ENCODE measurements around the gene ADAMTS18. TPM values are rescaled to one million over a fixed set of nuclear protein-coding genes. Genes with fewer than 3 reads are reported as not detected.

The ADAMTS18 gene
- polyA plus RNA-seq, 1 of the 3 experiments (the other 2 are of a cell fraction): under 0.01 TPM

- H3F3A ChIP-seq (replicated peaks; ENCODE audit: insufficient read depth): no peaks in the 10 kb centered on the region
- H3K36me3 ChIP-seq (replicated peaks in 1 of 2; ENCODE audit: control insufficient read depth in 1 of 2, insufficient read depth in 2 of 2, low read length in 1 of 2): no peaks in the 10 kb centered on the region
- DNase-seq: no peak
- no peak overlapping the region for H3K27ac ChIP-seq (ENCODE audit: low read depth in 2 of 2, low read length in 1 of 2)
- no peak overlapping the region for H3K4me2 ChIP-seq
- H3K4me3 ChIP-seq (ENCODE audit: low read depth in 2 of 2, low read length in 1 of 2): no peak overlapping the region
- H3K27me3 ChIP-seq (ENCODE audit: insufficient read depth): no peaks in the 10 kb centered on the region
- WGBS (ENCODE audit: low lambda C conversion rate): 7% methylated on average over 3 of the region's 3 CpGs
- no peak overlapping the region for H3K9ac ChIP-seq
- H3K9me2 ChIP-seq: no peaks in the 10 kb centered on the region
- no peaks in the 10 kb centered on the region for H3K9me3 ChIP-seq
- TF ChIP-seq TEAD4 (IDR thresholded peaks at IDR 0.05; ENCODE audit: borderline replicate concordance, insufficient read depth) (no peak), RAD21 (IDR thresholded peaks at IDR 0.05; ENCODE audit: low read length) (no peak), EZH2phosphoT487 (IDR thresholded peaks at IDR 0.05; ENCODE audit: borderline replicate concordance, low read depth) (no peak), IRF3 (IDR thresholded peaks at IDR 0.05; ENCODE audit: low read depth, low read length) (no peak), ELF1 (IDR thresholded peaks at IDR 0.05) (no peak)
- TF ChIP-seq, protein P1, sequence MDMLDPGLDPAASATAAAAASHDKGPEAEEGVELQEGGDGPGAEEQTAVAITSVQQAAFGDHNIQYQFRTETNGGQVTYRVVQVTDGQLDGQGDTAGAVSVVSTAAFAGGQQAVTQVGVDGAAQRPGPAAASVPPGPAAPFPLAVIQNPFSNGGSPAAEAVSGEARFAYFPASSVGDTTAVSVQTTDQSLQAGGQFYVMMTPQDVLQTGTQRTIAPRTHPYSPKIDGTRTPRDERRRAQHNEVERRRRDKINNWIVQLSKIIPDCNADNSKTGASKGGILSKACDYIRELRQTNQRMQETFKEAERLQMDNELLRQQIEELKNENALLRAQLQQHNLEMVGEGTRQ (IDR thresholded peaks at IDR 0.05; ENCODE audit: borderline replicate concordance, low read depth, low read length): no peak
- TF ChIP-seq, protein P2, sequence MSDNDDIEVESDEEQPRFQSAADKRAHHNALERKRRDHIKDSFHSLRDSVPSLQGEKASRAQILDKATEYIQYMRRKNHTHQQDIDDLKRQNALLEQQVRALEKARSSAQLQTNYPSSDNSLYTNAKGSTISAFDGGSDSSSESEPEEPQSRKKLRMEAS (IDR thresholded peaks at IDR 0.05; ENCODE audit: low read depth): no peak
- ChIA-PET CTCF (no interaction called here), POLR2A (no interaction called here)
- H4K20me1 ChIP-seq (ENCODE audit: insufficient read depth): no peaks in the 10 kb centered on the region
- H3K4me1 ChIP-seq (ENCODE audit: control insufficient read depth in 1 of 2, insufficient read depth in 2 of 2, low read depth in 1 of 2, low read length in 1 of 2): no peaks in the 10 kb centered on the region
- H3K79me2 ChIP-seq (ENCODE audit: insufficient read depth): no peaks in the 10 kb centered on the region
- H2AFZ ChIP-seq (ENCODE audit: low read depth): no peak overlapping the region
Observed at GRCh38 chr16:77385481-77385880, 49.4 kb downstream of the ADAMTS18 start.

- DNase-seq: no peak
- H3K9me3 ChIP-seq: no peaks in the 10 kb centered on the region
- no peaks in the 10 kb centered on the region for H3K4me1 ChIP-seq (ENCODE audit: control insufficient read depth in 1 of 2, insufficient read depth in 2 of 2, low read depth in 1 of 2, low read length in 1 of 2)
- no peak overlapping the region for H3K4me3 ChIP-seq (ENCODE audit: low read depth in 2 of 2, low read length in 1 of 2)
- 50% methylated on average over 8 of the region's 8 CpGs for WGBS (ENCODE audit: low lambda C conversion rate)
- no peaks in the 10 kb centered on the region for H3K36me3 ChIP-seq (replicated peaks in 1 of 2; ENCODE audit: control insufficient read depth in 1 of 2, insufficient read depth in 2 of 2, low read length in 1 of 2)
- H3K27ac ChIP-seq (ENCODE audit: low read depth in 2 of 2, low read length in 1 of 2): no peak overlapping the region
- no peaks in the 10 kb centered on the region for H3K9me2 ChIP-seq
- CTCF ChIA-PET: interaction anchor here (0.6 kb wide), 1 partner anchor 43 kb away, joined by 4 read pairs; no protein-coding TSS in a partner anchor
- H3K27me3 ChIP-seq (ENCODE audit: insufficient read depth): no peaks in the 10 kb centered on the region
- no peak overlapping the region for H2AFZ ChIP-seq (ENCODE audit: low read depth)
- no peak overlapping the region for H3K4me2 ChIP-seq
- POLR2A ChIA-PET: no interaction called here
- no peaks in the 10 kb centered on the region for H3F3A ChIP-seq (replicated peaks; ENCODE audit: insufficient read depth)
- no peaks in the 10 kb centered on the region for H4K20me1 ChIP-seq (ENCODE audit: insufficient read depth)
- no peak overlapping the region for H3K9ac ChIP-seq
- no peaks in the 10 kb centered on the region for H3K79me2 ChIP-seq (ENCODE audit: insufficient read depth)
- TF ChIP-seq CHD2 (IDR thresholded peaks at IDR 0.05; ENCODE audit: low read length, partially characterized antibody) (no peak), USF1 (IDR thresholded peaks at IDR 0.05; ENCODE audit: borderline replicate concordance, low read depth) (no peak), MEF2A (IDR thresholded peaks at IDR 0.05; ENCODE audit: borderline replicate concordance, low read depth) (no peak), EZH2phosphoT487 (IDR thresholded peaks at IDR 0.05; ENCODE audit: borderline replicate concordance, low read depth) (no peak), YY1 (IDR thresholded peaks at IDR 0.05; ENCODE audit: low read depth) (no peak), TCF12 (IDR thresholded peaks at IDR 0.05) (no peak), FOSL2 (IDR thresholded peaks at IDR 0.05; ENCODE audit: borderline replicate concordance, low read depth) (no peak), POLR2AphosphoS5 (IDR thresholded peaks at IDR 0.05; ENCODE audit: low read depth, low read length) (no peak), RCOR1 (IDR thresholded peaks at IDR 0.05; ENCODE audit: low read length) (no peak), MXI1 (IDR thresholded peaks at IDR 0.05; ENCODE audit: low read depth, low read length) (no peak), RFX5 (IDR thresholded peaks at IDR 0.05; ENCODE audit: low read length) (no peak), NRF1 (IDR thresholded peaks at IDR 0.05; ENCODE audit: low read depth, low read length) (no peak), NFIC (IDR thresholded peaks at IDR 0.05; ENCODE audit: borderline replicate concordance) (no peak), RAD21 (IDR thresholded peaks at IDR 0.05; ENCODE audit: low read length) (no peak), EP300 (IDR thresholded peaks at IDR 0.05; ENCODE audit: borderline replicate concordance in 1 of 2, low read depth in 1 of 2, low read length in 1 of 2) (no peak), FOXM1 (IDR thresholded peaks at IDR 0.05; ENCODE audit: low read depth) (no peak)
- TF ChIP-seq, protein P3, sequence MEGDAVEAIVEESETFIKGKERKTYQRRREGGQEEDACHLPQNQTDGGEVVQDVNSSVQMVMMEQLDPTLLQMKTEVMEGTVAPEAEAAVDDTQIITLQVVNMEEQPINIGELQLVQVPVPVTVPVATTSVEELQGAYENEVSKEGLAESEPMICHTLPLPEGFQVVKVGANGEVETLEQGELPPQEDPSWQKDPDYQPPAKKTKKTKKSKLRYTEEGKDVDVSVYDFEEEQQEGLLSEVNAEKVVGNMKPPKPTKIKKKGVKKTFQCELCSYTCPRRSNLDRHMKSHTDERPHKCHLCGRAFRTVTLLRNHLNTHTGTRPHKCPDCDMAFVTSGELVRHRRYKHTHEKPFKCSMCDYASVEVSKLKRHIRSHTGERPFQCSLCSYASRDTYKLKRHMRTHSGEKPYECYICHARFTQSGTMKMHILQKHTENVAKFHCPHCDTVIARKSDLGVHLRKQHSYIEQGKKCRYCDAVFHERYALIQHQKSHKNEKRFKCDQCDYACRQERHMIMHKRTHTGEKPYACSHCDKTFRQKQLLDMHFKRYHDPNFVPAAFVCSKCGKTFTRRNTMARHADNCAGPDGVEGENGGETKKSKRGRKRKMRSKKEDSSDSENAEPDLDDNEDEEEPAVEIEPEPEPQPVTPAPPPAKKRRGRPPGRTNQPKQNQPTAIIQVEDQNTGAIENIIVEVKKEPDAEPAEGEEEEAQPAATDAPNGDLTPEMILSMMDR (IDR thresholded peaks at IDR 0.05): no peak
- TF ChIP-seq, protein P1 (IDR thresholded peaks at IDR 0.05; ENCODE audit: borderline replicate concordance, low read depth, low read length): no peak
Observed at GRCh38 chr16:77383606-77384187, 51.1 kb downstream of the ADAMTS18 start.
